ENCODE data around the gene HNRNPM. TPM values are rescaled to one million over a fixed set of nuclear protein-coding genes. Genes with fewer than 3 reads are reported as not detected.

The HNRNPM gene
- total and polyA plus RNA-seq, 7 donors, result 53.2 to 146 (median 91.8) TPM

DNA sequence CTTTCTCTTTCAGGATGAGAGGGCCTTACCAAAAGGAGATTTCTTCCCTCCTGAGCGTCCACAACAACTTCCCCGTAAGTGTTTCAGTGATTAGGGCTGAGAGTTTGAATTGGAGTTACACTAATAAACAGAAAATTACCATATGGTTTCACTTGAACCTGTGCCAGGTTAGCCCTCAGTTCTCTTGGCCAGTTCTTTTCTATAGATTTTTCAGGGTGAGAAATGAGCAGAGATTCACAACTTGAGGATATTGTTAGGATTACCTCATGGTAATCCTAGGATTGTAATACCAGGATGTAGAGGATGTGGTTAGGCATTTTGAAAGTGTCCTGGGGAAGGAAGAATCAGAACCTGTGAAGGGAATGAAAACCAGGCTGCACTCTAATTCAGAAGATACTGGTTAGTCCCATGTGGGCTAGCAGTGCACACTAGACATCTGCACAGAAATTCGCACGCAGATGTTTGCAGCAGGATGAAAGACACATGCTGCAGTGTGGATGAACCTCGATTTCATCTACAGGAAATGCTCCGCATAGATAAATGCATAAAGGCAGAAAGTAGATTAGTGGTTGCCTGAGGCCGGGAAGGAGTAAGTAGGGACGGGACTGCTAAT, 24.1 kb downstream of the HNRNPM start:
- 74 to 84% (median 83%) methylated on average over 8 of the region's 8 CpGs for WGBS, 3 donors

DNA sequence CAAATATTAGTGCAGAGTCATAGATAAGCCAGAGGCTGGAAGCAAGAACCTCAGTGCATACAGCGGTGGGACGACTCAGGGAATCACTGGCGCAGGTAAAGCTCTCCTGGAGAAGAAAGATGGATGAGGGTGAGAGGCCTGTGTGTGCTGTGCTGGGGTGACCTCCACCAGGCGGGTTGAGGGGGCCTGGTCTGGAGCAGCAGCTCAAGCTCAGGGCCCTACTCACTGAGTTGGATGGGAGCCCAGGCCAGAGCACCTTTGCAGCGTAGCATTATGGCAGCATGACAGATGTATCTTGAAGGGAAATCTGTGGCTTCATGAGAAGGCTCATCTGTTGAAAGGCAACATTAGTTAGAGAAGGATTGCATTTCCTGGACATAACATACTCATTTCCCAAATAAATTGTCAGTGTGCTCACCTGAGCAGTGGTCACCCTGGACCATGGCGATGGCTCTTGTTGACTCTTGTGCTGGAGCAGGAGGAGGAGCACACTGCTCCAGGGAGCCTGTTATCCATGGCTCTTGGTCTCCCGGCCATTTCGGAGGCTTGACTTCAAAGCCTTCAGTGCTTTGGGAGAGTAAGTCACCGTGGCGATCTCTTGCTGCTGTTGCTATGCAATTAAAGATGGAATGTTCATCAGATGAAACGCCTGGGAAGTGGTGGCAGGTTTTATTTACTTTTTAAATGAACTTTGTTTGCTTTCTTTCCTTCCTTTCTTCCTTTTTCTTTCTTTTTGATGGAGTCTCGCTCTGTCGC, 25.0 kb downstream of the HNRNPM start:
- TF ChIP-seq, protein P1, sequence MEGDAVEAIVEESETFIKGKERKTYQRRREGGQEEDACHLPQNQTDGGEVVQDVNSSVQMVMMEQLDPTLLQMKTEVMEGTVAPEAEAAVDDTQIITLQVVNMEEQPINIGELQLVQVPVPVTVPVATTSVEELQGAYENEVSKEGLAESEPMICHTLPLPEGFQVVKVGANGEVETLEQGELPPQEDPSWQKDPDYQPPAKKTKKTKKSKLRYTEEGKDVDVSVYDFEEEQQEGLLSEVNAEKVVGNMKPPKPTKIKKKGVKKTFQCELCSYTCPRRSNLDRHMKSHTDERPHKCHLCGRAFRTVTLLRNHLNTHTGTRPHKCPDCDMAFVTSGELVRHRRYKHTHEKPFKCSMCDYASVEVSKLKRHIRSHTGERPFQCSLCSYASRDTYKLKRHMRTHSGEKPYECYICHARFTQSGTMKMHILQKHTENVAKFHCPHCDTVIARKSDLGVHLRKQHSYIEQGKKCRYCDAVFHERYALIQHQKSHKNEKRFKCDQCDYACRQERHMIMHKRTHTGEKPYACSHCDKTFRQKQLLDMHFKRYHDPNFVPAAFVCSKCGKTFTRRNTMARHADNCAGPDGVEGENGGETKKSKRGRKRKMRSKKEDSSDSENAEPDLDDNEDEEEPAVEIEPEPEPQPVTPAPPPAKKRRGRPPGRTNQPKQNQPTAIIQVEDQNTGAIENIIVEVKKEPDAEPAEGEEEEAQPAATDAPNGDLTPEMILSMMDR (IDR thresholded peaks at IDR 0.05), result no peak
- DNase-seq (no peak), ATAC-seq (peak in 2 of 4 donors; percentile 25 to 49)
- H3K4me1 ChIP-seq, result no peaks in the 10 kb centered on the region
- no peaks in the 10 kb centered on the region for H3K27me3 ChIP-seq (ENCODE audit: insufficient read depth in 3 of 3, low read length in 2 of 3)
- H3K4me3 ChIP-seq, result no peak overlapping the region
- peaks cover 23 to 100% of the 10 kb centered on the region in 2 donors for H3K36me3 ChIP-seq (ENCODE audit: insufficient read depth in 1 of 2, low read depth in 1 of 2)
- 85 to 89% (median 85%) methylated on average over 13 of the region's 13 CpGs for WGBS, 3 donors
- H3K9me3 ChIP-seq, result no peaks in the 10 kb centered on the region
- intact Hi-C loops (cut with DNase I), result loop anchor here in 1 of 2 donors (5.0 kb wide), 1 partner anchor 33 kb away; the partner anchor contains the start of gene PRAM1
- H3K27ac ChIP-seq, result no peak overlapping the region

More for the DNA sequence above, 24.1 kb downstream of the HNRNPM start:
- Histone ChIP-seq H3K27ac (no peak overlapping the region), H3K9me3 (no peaks in the 10 kb centered on the region), H3K4me3 (no peak overlapping the region), H3K27me3 (ENCODE audit: insufficient read depth in 3 of 3, low read length in 2 of 3) (no peaks in the 10 kb centered on the region), H3K4me1 (no peaks in the 10 kb centered on the region), H3K36me3 (ENCODE audit: insufficient read depth in 1 of 2, low read depth in 1 of 2) (peaks cover 24 to 100% of the 10 kb centered on the region in 2 donors)
- DNase-seq (no peak), ATAC-seq (no peak)
- intact Hi-C loops (cut with DNase I), result loop anchor here in 1 of 2 donors (5.0 kb wide), 1 partner anchor 33 kb away; the partner anchor contains the start of gene PRAM1
- TF ChIP-seq, protein P1 (IDR thresholded peaks at IDR 0.05), result no peak

DNA sequence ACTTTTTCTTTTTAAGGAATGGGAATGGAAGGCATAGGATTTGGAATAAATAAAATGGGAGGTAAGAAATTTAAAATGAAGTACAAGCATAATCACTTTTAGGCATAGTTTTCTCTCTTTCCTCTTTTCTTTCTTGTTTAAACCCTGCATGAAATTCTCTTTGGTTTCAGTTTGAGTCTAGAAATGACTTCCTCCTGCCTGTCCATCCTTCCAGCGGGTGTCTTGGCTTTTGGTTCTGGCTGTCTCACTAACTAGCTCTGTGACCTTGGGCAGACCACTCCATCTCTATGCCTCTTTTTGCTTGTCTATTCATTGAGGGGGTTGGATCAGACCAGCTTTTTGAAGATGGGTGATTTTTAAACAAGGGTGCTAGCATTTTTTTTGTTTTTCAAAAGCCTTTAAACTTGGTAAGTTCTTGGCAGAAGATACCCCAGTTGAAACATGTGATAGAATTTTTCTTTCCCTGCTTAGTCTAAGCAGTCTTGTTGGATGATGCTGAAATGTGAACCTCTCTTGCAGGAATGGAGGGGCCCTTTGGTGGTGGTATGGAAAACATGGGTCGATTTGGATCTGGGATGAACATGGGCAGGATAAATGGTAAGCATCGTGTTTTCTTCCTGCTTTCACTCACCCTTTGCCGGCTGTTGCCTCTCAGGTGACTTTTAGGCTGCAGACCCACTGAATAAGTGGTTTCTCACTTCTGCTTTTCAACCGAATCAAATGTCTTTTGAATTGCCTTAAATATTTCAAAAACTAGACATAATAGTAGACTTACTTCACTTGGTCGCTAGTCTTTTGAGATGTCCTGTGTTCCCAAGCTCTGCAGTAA, 29.1 kb downstream of the HNRNPM start:
- H3K4me3 ChIP-seq, result no peak overlapping the region
- no peak for ATAC-seq

DNA sequence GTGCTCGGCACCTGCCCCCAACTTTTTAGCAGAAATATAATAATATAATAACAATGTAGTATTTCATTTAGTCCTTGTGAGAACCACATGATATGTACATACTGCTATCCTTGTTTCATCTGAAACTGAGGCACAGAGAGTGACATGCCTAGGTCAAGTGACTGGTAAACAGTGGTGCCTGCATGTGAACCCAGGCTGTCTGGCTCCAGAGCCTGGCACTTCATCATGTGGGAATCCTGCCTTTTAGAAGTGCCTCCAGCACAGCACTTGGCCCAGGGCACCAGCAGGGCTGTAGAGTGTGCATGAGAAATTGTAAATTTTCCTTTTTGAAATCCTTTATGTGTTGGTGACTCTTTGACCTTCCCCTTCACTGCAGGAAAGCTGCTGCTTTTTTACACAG, 30.2 kb downstream of the HNRNPM start:
- Histone ChIP-seq H3K27me3 (ENCODE audit: insufficient read depth in 3 of 3, low read length in 2 of 3) (no peaks in the 10 kb centered on the region), H3K9me3 (no peaks in the 10 kb centered on the region), H3K27ac (no peak overlapping the region), H3K4me3 (no peak overlapping the region), H3K36me3 (ENCODE audit: insufficient read depth in 1 of 2, low read depth in 1 of 2) (peaks cover 13 to 92% of the 10 kb centered on the region in 2 donors), H3K4me1 (peaks cover 4% of the 10 kb centered on the region)
- DNase-seq (no peak), ATAC-seq (no peak)
- TF ChIP-seq, protein P1 (IDR thresholded peaks at IDR 0.05), result no peak
- 62 to 89% (median 68%) methylated on average over 1 of the region's 1 CpG for WGBS, 3 donors
- intact Hi-C loops (cut with DNase I), result no loop called here

More for the DNA sequence above, 29.1 kb downstream of the HNRNPM start:
- no peaks in the 10 kb centered on the region for H3K9me3 ChIP-seq
- no peaks in the 10 kb centered on the region for H3K27me3 ChIP-seq (ENCODE audit: insufficient read depth in 3 of 3, low read length in 2 of 3)
- WGBS, 3 donors, result 73 to 82% (median 73%) methylated on average over 6 of the region's 6 CpGs
- DNase-seq, result no peak
- peaks cover 4% of the 10 kb centered on the region for H3K4me1 ChIP-seq
- peaks cover 13 to 99% of the 10 kb centered on the region in 2 donors for H3K36me3 ChIP-seq (ENCODE audit: insufficient read depth in 1 of 2, low read depth in 1 of 2)
- TF ChIP-seq, protein P1 (IDR thresholded peaks at IDR 0.05), result no peak
- intact Hi-C loops (cut with DNase I), result no loop called here
- H3K27ac ChIP-seq, result no peak overlapping the region

Data from psoas muscle (tissue), 8 donors.